GM12891 (cell line): ENCODE data around the gene SSTR5.

Experiments used
- DNase-seq: peaks from one replicate; pipeline ENCODE4 v3.0.0; 2011; ENCODE audit warnings: low spot score; ENCODE audit not compliant: insufficient read length
- FAIRE-seq: peaks from 2 replicates; lab custom pipeline; 2011; peaks lifted over from hg19 to GRCh38; lab: Jason Lieb, UNC
- PAX5 ChIP-seq: IDR thresholded peaks from 2 replicates; pipeline ENCODE4 v1.6.1; 2011; ENCODE audit warnings: low read length, moderate library complexity, mild to moderate bottlenecking; ENCODE audit not compliant: insufficient read depth, severe bottlenecking
- POLR2A ChIP-seq: IDR thresholded peaks from 2 replicates; pipeline ENCODE4 v1.6.1; 2011; ENCODE audit warnings: low read depth, low read length, control low read depth
- POLR2AphosphoS5 ChIP-seq: IDR thresholded peaks from 2 replicates; pipeline ENCODE4 v1.6.1; 2011; ENCODE audit warnings: low read depth, low read length, control low read depth
- POU2F2 ChIP-seq: IDR thresholded peaks from 2 replicates; pipeline ENCODE4 v1.6.1; 2011; ENCODE audit warnings: low read depth, mild to moderate bottlenecking, control low read depth, low read length, moderate library complexity
- SPI1 ChIP-seq: IDR thresholded peaks from 2 replicates; pipeline ENCODE4 v1.6.1; 2011; ENCODE audit warnings: low read depth, low read length, control low read depth
- TAF1 ChIP-seq: IDR thresholded peaks from 2 replicates; pipeline ENCODE4 v1.6.1; 2011; ENCODE audit warnings: low read depth, low read length, control low read depth

SSTR5 gene

GRCh38 chr16:1061769-1062505 is 10.6 kb upstream of the SSTR5 start:
- DNase-seq (no peak), FAIRE-seq (no peak)
- TF ChIP-seq PAX5: no peak
- TF ChIP-seq POU2F2: no peak
- no peak for TF ChIP-seq SPI1
- TF ChIP-seq POLR2AphosphoS5: no peak
- no peak for TF ChIP-seq TAF1
- no peak for TF ChIP-seq POLR2A

- DNase-seq (no peak), FAIRE-seq (no peak)
- TF ChIP-seq POU2F2: no peak
- no peak for TF ChIP-seq SPI1
- no peak for TF ChIP-seq POLR2AphosphoS5
- no peak for TF ChIP-seq TAF1
- no peak for TF ChIP-seq PAX5
- no peak for TF ChIP-seq POLR2A
These were observed 9.7 kb upstream of the SSTR5 start for GRCh38 chr16:1062895-1063294.

GRCh38 chr16:1063728-1064127 is 8.8 kb upstream of the SSTR5 start:
- FAIRE-seq: no peak
- no peak for DNase-seq
- TF ChIP-seq POLR2AphosphoS5: no peak
- TF ChIP-seq POU2F2: no peak
- TF ChIP-seq PAX5: no peak
- TF ChIP-seq TAF1: no peak
- no peak for TF ChIP-seq SPI1
- TF ChIP-seq POLR2A: no peak

- TF ChIP-seq POLR2AphosphoS5 (no peak), PAX5 (no peak), POU2F2 (no peak), TAF1 (no peak), SPI1 (no peak), POLR2A (no peak)
- FAIRE-seq (no peak), DNase-seq (no peak)
These were observed 6.9 kb upstream of the SSTR5 start for GRCh38 chr16:1065469-1066128.

GRCh38 chr16:1066584-1067172 is 5.9 kb upstream of the SSTR5 start:
- FAIRE-seq (no peak), DNase-seq (no peak)
- TF ChIP-seq POLR2A: no peak
- TF ChIP-seq PAX5: no peak
- TF ChIP-seq SPI1: no peak
- no peak for TF ChIP-seq POU2F2
- TF ChIP-seq TAF1: no peak
- TF ChIP-seq POLR2AphosphoS5: no peak

GRCh38 chr16:1067629-1068028 is 4.9 kb upstream of the SSTR5 start:
- no peak for DNase-seq
- TF ChIP-seq PAX5 (no peak), POU2F2 (no peak), SPI1 (no peak), POLR2AphosphoS5 (no peak), TAF1 (no peak), POLR2A (no peak)
- FAIRE-seq: no peak

GRCh38 chr16:1068451-1068850 is 4.1 kb upstream of the SSTR5 start:
- DNase-seq: no peak
- FAIRE-seq: no peak
- TF ChIP-seq POLR2AphosphoS5 (no peak), POU2F2 (no peak), SPI1 (no peak), PAX5 (no peak), TAF1 (no peak), POLR2A (no peak)

GRCh38 chr16:1069154-1069553 is 3.4 kb upstream of the SSTR5 start:
- TF ChIP-seq PAX5 (no peak), POLR2A (no peak), POU2F2 (no peak), SPI1 (no peak), POLR2AphosphoS5 (no peak)
- FAIRE-seq: no peak
- no peak for DNase-seq

GRCh38 chr16:1070084-1070863 is 2.3 kb upstream of the SSTR5 start:
- DNase-seq (no peak), FAIRE-seq (no peak)
- no peak for TF ChIP-seq PAX5
- TF ChIP-seq POU2F2: no peak
- no peak for TF ChIP-seq POLR2AphosphoS5
- no peak for TF ChIP-seq TAF1
- TF ChIP-seq POLR2A: no peak
- TF ChIP-seq SPI1: no peak
